GM21515 (cell line): ENCODE results near the gene ANKRD11.
"Not testable (repeated sequence)": the region's sequence is repeated elsewhere in the genome, so short reads cannot be mapped to it uniquely, and the experiment has no call there.

Experiments used
- ATAC-seq: cut with Tn5 transposase; IDR thresholded peaks from one replicate; pipeline ENCODE4 v1.9.1; 2021; ENCODE audit not compliant: unreplicated experiment

ANKRD11 gene

DNA sequence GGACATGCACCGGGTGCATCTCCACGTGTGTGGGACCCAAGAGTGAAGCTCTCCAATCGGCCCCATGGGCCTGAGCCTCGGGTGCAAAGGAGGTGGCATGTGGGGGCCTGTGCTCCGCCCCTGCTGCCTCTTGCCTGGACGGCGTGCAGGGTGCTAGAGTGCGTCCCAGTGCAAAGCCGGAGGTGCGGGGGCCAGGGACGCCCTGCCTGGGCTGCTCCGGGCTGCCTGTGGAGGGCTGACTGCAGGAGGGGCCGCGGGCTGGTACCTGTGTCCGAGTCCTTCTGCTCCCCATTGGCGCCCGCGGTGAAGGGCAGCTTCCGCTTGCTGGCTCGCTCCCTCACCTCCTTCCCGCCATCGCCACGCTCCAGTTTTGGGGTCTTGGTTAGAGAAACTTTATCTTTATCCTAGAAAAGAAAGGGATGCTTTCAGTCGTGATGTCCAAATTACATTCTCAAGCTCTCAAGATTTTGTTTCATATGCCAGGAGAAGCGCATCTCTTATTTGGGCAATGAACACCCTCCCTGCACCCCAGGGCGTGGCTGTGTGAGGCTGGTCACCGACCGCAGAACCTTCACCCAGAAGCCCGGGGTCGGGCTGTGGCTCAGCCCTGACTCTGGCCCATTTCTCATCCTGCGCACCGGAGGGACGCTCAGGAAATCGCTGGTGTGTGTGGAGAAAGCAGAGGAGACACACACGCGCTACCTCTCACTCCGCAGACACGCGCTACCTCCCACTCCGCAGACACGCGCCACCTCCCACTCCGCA is 185.2 kb downstream of the ANKRD11 start:
- ATAC-seq: no peak

DNA sequence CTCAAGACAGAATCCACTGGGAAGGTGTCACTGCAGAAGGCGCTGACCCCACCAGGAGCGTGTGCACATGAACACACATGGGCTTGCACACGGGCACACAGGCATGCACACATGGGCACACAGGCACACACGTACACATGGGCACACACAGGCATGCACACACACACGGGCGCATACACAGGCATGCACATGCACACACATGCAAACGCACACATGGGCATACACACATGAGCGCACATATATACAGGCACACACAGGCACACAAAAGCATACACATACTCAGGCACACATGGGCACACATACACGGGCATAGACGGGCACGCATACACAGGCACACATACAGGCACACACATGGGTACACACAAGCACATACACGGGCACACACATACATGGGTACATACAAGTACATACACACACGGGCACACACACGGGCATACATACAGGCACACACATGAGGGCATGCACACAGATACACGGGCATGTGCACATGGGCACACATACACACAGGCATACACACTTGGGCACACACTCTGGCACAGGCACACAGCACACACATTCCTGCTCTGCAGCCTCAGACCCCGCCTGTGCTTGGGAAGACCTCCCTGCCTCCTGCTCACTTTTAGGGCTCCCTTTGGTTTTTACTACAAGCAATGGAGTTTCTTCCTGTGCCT is 186.0 kb downstream of the ANKRD11 start:
- ATAC-seq: no peak

DNA sequence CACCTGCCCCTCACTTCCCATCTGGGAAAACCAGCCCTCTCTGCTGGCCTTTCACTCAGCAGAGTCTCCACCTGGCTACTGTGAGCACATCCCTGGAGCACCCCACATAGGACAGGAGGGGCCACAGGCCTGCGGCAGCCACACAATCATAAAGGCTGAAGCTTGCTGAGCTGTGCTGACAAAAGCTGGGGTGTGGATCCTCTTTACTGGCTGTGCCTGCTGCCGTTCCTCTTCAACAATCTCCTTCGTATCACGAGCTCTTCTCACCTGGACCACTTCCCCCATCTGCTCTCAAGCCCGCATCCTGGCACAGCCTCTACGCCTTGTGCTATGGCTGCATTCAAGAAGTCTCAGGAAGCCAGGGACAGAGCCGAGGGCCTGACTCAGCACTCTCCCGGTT is 186.7 kb downstream of the ANKRD11 start:
- ATAC-seq: no peak

DNA sequence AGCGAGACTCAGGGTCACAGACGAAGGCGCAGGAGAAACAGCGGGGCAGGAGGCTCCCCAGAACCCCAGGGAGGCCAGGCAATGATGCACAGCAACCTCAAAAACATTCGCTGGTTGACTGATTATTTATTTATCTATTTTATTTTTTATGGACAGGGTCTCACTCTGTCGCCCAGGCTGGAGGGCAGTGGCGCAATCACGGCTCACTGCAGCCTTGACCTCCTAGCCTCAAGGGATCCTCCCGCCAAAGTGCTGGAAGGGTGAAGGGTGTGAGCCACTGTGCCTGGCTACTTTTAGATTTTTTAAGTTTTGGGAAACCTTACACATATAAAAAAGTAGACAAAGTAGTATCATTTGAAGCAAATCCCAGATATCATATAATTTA is 189.4 kb downstream of the ANKRD11 start:
- no peak for ATAC-seq

DNA sequence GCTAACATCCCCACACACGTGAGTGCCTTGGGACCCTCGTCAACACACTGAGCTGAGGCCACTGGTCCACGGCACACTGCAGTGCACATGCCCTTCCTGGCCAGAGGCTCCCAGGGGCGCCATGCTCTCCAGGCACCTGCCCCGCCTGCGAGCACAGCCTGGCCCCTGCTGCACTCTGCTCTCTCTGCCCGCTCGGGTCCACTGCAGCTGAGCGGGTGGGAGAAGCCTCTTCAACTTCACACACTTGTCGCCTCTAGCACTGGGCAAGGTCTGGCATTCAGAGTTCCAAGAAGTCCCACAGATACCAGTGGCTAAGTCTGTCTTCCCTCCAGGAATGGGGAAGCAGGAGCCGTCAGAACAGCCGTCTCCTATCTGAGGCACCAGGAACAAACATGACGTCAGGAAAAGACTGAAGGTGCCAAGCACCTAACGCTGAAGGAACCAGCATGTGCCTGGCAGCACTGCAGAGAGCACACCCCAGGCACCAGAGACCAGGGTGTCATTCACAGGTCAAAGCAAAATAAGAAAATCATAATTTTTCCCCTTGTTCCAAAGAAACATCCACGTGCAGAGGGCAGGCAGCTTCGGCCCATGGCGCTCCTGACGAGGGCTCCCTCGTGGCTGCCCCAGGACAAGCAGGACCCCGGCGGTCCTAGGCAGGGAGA is 189.9 kb downstream of the ANKRD11 start:
- ATAC-seq: no peak

DNA sequence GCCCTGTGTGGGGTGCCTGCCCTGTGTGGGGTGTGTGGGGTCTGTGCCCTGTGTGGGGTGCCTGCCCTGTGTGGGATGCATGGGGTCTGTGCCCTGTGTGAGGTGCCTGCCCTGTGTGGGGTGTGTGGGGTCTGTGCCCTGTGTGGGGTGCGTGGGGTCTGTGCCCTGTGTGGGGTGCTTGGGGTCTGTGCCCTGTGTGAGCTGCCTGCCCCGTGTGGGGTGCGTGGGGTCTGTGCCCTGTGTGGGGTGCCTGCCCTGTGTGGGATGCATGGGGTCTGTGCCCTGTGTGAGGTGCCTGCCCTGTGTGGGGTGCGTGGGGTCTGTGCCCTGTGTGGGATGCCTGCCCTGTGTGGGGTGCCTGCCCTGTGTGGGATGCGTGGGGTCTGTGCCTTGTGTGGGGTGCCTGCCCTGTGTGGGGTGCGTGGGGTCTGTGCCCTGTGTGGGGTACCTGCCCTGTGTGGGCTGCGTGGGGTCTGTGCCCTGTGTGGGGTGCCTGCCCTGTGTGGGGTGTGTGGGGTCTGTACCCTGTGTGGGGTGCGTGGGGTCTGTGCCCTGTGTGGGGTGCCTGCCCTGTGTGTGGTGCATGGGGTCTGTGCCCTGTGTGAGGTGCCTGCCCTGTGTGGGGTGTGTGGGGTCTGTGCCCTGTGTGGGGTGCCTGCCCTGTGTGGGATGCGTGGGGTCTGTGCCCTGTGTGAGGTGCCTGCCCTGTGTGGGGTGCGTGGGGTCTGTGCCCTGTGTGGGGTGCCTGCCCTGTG is 190.8 kb downstream of the ANKRD11 start:
- ATAC-seq: not testable (repeated sequence)

DNA sequence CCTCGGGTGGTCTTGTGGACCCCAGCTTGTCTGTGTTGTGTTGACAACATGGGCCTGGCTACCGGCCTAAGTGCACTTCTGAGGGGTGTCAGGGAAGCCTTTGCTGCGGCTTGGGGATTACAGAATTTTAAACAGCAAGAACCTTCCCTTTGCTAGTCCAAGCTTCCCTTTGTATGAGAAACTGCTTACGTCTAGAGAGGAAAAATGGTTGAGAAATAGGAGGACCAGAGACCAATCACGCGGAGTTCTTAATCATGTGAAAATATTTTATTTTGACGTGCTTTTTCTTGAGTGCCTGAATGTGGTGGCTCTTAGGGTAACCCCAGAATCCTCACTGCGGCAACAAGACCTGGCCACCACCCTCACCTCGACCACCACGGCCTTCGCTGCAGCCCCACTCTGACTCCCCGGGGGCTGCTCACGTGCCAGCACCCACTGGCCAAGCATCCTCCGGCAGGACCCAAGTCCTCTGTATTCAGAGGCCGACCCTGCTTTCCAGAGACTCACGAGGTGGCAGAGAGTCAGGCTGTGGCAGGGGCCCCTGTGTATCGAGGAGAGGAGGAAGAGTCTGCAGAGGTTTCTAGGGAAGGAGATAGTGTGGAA is 191.6 kb downstream of the ANKRD11 start:
- ATAC-seq: no peak

DNA sequence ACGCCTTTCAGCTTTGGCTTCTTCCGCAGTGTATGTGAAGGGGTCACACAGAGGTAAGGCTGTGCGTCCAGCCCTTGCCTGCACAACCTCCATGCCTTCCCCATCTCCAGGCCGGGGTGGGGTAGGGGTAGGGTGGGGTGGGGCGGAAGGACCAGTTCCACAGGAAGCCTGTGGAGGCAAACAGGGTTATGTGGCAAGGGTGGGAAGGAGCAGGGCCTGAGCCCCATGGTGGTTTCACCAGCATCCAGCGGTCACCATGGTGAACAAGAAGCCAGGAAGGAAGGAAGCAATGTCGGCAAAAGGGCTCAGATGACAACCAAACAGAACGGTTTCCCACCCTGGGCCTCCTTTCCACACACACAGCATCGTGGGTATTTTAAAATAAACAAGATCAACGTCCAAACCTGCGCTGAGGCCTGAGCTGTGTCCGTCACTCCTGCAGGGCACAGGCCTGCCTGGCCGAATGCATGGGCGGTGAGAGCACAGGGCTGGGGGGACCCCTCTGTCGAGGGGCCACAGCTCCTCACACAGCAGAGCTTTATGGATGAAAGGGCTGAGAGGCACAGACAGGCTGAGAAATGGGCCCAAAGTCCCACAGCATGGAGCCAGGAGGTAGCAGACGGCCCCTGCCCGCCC is 192.3 kb downstream of the ANKRD11 start:
- ATAC-seq: no peak

DNA sequence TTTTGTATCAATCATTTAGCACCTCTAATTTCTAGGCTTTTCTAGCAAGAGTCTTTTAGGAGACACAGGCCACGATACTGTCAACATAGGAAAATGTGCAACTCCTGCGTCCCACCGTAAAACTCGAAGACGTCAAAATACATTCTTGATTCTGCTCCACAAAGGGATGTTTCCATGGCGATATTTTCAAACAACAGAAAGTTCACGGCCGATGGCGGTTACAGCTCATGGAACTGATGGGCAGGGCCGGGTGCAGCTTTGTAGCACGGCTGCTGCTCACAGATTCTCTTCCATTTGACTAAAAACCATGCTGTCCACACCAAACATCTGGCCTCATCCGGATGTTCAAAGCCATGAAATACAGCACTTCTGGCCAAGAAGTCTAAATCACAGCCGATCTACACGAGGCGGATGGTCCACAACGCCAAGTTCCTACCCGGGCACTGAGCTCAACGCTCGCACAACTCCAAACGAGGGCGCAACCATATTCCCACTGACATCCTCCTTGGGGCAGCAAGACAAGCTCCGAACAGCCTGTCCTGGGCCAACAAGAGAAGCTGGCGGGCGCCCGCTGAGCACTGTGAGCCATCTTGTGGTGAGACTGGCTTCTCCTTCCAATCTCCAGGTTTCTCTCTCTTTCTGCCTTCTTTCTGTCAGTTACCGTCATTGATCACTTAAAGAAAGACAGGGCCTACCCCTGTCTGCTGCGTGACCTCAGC is 193.0 kb downstream of the ANKRD11 start:
- ATAC-seq: no peak

DNA sequence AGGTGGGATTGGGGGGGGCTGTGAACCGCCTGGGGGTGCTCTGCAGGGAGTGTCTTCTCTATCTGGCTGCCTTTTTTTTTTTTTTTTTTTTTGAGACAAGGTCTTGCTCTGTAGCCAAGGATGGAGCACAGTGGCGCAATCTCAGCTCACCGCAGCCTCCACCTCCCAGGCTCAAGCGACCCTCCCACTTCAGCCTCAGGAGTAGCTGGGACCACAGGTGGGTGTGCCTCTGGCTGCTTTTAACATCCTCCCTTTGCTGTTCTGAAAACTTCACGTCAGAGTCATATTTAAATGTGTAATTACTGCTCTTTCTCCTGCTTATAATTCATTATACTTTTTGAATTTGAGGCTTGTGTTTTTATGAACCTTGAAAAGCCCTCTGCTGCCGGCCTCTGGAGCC is 194.4 kb downstream of the ANKRD11 start:
- ATAC-seq: no peak

DNA sequence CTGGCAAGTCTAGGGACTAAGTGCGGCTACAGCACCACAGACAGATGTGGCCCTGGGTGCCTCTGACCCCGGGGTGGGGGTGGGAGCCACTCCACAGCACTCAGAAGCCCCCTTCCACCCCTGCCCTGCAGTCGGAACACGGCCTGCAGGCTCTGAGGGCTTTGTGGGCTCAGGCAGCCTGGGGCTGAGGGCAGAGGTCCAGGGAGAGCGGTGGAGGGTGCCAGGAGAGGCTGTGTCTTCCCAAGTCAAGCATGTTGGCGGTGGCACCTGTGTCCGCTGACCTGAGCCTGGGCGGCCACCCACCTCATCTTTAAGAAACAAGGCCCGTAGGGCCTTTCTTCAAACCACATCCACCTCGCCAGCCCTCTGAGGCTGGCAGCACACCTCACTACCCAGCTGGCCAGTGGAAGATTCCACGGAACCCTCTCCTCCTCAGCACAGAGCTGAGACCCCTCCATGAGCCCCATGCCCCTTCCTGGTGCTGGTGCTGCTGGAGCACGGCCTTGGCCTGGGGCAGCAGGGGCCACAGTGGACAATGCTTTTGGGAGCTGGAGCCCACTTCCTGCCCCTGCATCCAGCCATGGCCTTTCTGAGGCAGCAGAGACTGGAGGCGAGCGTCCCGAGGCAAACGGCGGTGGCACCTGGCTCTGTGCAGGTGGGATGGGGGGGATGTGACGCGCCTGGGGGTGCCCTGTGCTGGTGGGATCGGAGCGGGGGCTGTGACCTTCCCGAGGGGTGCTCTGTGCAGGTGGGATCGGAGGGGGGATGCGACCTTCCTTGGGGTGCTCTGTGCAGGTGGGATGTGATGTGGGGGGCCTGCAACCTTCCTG is 195.1 kb downstream of the ANKRD11 start:
- ATAC-seq: no peak

DNA sequence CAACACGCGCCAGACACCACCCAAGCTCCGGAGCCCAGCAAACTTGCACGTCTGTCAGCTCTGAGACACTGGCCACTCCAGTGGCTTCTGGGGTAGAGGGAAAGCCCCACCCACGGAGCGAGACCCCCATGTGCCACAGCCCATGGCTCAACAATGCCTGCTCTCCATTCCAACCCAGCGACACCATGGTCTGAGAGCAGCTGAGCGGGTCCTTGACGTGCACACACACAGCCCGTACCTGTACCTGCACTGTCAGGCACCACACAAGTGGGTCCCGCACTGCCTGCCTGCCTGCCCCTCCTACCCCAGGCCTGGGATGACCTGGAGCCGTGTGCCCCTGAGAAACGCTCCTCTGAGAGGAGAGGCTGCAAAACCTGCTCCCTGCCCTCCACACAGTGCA is 195.9 kb downstream of the ANKRD11 start:
- no peak for ATAC-seq

DNA sequence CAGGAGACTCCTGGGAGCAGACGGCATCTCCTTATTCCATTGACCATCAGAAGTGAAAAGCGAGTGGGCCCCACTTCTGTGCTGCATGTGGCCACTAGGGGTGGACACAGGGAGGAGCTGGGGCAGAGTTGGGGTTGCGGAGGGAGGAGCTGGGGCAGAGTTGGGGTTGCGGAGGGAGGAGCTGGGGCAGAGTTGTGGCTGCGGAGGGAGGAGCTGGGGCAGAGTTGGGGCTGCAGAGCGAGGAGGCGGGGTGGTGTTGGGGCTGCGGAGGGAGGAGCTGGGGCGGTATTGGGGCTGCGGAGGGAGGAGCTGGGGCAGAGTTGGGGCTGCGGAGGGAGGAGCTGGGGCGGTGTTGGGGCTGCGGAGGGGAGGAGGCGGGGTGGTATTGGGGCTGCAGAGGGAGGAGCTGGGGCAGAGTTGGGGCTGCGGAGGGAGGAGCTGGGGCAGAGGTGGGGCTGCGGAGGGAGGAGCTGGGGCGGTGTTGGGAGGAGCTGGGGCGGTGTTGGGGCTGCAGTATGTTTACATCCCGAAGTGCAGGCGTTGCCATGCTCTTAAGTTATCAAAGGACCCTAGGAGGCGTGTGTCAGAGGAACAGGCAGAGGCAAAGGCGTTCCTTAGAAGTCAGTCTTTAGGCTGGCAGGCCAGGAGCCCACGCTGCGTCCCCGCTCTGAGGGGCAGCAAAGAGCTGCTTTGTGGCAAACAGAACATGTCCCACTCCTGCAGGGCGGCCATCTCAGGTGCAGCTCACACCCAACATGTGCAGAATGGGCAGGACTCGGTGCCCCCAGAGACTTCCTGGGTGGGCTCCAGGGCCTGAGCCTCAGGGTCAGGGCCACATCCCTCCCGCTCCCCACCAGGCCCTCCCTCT is 196.9 kb downstream of the ANKRD11 start:
- ATAC-seq: no peak

DNA sequence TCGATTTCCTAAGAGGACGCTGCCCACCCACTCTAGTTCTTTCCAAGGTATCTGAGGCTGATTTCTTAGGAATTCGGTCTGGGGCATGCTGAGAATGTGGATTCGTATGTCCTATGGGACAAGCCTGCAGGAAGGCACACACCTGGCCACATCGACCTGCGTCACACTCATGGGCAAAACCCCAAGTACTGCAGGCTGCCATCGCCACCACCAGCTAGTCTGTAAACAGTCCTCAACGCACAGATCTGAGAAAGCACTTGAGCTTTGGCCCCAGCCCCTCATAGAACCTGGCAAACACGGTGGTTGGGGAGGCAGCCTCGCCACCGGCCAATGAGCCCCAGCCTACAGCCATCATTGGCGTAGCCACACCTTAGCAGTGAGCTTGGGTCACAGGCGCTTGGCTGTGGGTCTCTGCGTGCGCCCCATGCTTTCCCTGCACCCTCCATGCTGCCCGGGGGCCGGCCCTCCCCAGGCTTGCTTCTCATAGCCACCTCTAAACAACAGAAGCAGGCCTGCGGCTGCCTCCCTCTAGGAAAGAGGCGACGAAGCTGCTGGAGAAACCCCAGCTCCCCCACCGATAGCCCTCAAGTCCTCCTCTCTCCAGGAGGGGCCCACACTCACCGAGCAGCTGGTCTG is 197.8 kb downstream of the ANKRD11 start:
- no peak for ATAC-seq

DNA sequence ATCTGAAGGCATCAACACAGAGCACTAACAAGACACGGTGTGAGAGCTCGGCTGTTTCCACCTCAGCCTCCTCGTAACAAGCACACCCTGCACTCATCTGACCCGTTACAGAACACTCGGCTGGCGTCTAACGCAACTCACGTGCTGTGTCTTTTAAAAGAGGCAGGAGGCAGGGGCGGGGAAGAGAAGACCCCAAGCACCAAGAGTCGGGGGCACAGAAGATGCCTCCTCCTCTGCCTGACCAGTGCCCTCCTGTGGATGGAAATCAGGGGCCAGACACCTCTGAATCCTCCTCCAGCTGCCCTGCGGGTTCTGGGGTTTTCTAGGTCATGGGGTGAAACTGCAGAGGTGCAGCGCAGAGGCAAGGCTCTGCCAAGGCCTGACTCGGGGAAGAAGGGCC is 198.6 kb downstream of the ANKRD11 start:
- ATAC-seq: no peak

DNA sequence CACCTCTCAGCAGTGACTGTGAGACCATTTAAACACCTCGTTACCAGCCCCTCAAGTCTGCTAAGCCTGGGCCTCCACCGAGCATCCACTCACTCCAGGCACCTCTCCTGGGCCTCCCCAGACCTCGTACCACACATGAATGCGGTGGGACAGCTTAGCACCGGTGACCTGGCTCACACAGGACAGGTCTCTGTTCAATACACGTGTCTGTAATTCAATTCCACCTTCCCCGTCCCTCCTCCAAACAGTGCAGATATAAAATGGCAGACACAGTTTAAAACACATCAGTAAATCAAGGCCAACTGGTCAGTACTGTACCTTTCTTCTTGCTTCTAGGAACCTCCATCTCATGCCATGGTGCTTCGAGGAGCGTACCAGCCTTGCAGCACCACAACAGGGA is 199.0 kb downstream of the ANKRD11 start:
- no peak for ATAC-seq

DNA sequence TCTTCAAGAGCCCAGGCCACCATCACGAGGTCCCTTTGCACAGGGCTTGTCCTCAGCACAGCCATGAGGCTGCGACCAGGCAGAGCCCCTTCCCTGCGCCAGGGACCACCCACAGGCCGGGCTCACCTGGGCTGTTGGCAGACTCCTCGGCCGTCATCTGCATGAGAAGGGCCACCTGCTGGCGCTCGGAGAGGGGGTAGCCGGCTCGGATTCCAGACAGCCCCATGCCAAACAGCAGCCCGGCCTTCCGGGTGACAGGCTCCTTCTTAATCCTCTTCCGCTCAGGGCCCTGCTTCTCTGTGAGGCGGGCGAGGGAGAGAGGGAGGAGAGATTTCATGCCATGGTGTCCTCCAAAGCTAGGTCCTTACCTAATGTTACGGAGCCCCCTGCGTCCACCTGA is 199.5 kb downstream of the ANKRD11 start:
- no peak for ATAC-seq

DNA sequence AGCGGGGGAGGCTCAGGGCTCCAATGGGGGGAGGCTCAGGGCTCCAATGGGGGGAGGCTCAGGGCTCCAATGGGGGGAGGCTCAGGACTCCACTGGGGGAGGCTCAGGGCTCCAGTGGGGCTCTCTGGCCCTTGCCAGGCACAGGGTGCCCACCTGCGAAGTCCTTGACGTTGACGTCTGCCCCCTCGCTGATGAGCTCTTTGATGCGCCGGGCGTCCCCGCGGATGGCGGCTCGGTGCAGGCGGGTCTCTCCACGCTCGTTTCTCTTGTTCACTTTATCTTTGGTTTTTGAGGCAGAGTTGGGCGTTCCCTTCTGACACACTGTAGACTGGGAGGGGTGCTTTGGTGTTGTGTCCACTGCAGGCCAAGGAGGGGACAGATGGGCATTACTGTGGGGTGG is 199.9 kb downstream of the ANKRD11 start:
- ATAC-seq: no peak
